ENCODE measurements around the gene FPGS. TPM values are rescaled to one million over a fixed set of nuclear protein-coding genes. Genes with fewer than 3 reads are reported as not detected.

Gene FPGS
- total and polyA plus RNA-seq, 4 donors = 42.5 to 115 (median 93.6) TPM

DNA sequence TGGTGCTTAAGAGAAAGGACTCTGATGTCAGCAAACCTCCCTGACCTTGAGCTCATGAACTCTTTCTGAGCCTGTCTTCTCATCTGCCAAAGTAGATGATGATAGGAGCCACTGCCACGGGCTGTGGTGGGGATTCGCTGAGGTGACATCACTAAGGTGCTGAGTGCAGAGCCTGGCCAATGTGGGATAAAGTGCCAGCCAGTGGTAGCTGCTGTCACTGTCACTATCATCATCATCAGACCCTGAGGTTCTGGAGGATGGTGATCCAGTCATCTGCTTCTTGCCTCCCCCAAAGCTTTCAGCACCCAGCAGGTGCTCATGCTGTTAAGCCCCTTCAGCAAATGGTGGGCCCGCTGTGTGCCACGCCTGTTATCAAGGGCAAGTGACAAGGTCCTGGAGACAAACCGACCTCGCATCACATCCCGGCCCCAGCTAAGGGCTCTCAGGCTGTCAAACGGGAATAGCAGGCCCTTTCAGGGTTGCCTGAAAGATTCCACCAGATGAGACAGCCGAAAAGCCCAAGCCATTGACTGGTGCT, 6.4 kb downstream of the FPGS start:
- no peak overlapping the region for H3K27ac ChIP-seq (ENCODE audit: low read depth in 1 of 2, low read length in 1 of 2)
- no peak for ATAC-seq (ENCODE audit: insufficient read depth, low FRiP score)
- no peaks in the 10 kb centered on the region for H3K27me3 ChIP-seq (ENCODE audit: control insufficient read depth in 3 of 3, insufficient read depth in 3 of 3, low read length in 2 of 3)
- no peak overlapping the region for H3K9ac ChIP-seq (ENCODE audit: insufficient read depth in 1 of 2, low read length in 2 of 2)
- peaks cover 9 to 62% (median 27%) of the 10 kb centered on the region in 4 donors for H3K36me3 ChIP-seq (ENCODE audit: control insufficient read depth in 4 of 4, insufficient read depth in 4 of 4, low read length in 4 of 4)
- no peaks in the 10 kb centered on the region for H3K9me3 ChIP-seq (ENCODE audit: control insufficient read depth in 4 of 4, insufficient read depth in 3 of 4, low read length in 3 of 4)
- peaks cover 0 to 7% (median 4%) of the 10 kb centered on the region in 5 donors for H3K4me1 ChIP-seq (ENCODE audit: control insufficient read depth in 5 of 5, insufficient read depth in 5 of 5, low read length in 5 of 5)
- WGBS, 2 donors = 81 to 87% methylated on average over 9 of the region's 9 CpGs
- no peak overlapping the region for H3K4me3 ChIP-seq
- DNase-seq = no peak
- TF ChIP-seq, protein P1, sequence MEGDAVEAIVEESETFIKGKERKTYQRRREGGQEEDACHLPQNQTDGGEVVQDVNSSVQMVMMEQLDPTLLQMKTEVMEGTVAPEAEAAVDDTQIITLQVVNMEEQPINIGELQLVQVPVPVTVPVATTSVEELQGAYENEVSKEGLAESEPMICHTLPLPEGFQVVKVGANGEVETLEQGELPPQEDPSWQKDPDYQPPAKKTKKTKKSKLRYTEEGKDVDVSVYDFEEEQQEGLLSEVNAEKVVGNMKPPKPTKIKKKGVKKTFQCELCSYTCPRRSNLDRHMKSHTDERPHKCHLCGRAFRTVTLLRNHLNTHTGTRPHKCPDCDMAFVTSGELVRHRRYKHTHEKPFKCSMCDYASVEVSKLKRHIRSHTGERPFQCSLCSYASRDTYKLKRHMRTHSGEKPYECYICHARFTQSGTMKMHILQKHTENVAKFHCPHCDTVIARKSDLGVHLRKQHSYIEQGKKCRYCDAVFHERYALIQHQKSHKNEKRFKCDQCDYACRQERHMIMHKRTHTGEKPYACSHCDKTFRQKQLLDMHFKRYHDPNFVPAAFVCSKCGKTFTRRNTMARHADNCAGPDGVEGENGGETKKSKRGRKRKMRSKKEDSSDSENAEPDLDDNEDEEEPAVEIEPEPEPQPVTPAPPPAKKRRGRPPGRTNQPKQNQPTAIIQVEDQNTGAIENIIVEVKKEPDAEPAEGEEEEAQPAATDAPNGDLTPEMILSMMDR (IDR thresholded peaks at IDR 0.05; ENCODE audit: control extremely low read depth, extremely low read depth) = no peak

DNA sequence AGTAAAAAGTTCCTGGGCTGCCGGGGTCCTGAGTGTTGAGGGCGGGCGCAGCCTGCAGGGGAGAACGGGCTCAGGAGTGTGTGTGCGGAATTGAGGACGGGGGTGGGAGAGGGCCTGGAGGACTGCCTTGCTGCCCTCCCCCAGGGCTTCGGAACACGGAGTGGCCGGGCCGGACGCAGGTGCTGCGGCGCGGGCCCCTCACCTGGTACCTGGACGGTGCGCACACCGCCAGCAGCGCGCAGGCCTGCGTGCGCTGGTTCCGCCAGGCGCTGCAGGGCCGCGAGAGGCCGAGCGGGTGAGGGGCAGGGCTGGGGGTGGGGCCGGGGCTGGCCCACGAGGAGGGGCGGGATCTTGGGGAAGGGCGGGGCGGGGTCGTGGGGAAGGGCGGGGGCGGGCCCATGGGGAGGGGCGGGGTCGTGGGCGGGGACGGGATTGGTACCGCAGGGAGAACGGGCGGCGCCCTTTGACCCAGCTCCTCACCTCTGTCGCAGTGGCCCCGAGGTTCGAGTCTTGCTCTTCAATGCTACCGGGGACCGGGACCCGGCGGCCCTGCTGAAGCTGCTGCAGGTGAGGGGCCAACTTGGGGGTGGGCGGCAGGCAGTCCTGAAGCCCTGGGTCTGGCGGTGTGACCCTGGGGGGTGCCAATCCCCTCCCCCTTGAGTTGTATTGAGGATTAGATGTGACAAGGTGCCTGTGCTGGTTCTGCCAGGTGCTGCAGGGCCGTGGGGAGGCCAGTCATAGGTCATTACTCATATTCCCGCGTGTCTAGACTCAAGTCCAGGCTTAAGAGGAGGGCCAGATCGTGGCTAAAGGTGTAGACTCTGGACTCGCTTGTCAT, 7.1 kb downstream of the FPGS start:
- H3K4me3 ChIP-seq = no peak overlapping the region
- WGBS, 2 donors = 53 to 63% methylated on average over 38 to 56 of the region's 57 CpGs
- ATAC-seq (ENCODE audit: insufficient read depth, low FRiP score) (no peak), DNase-seq (peak; percentile 46 to 68 (median 53))
- H3K27me3 ChIP-seq (ENCODE audit: control insufficient read depth in 3 of 3, insufficient read depth in 3 of 3, low read length in 2 of 3) = no peaks in the 10 kb centered on the region
- no peaks in the 10 kb centered on the region for H3K9me3 ChIP-seq (ENCODE audit: control insufficient read depth in 4 of 4, insufficient read depth in 3 of 4, low read length in 3 of 4)
- peaks cover 0 to 5% (median 0%) of the 10 kb centered on the region in 5 donors for H3K4me1 ChIP-seq (ENCODE audit: control insufficient read depth in 5 of 5, insufficient read depth in 5 of 5, low read length in 5 of 5)
- TF ChIP-seq, protein P1 (IDR thresholded peaks at IDR 0.05; ENCODE audit: control extremely low read depth, extremely low read depth) = no peak
- peaks cover 9 to 60% (median 29%) of the 10 kb centered on the region in 4 donors for H3K36me3 ChIP-seq (ENCODE audit: control insufficient read depth in 4 of 4, insufficient read depth in 4 of 4, low read length in 4 of 4)
- no peak overlapping the region for H3K9ac ChIP-seq (ENCODE audit: insufficient read depth in 1 of 2, low read length in 2 of 2)
- H3K27ac ChIP-seq (ENCODE audit: low read depth in 1 of 2, low read length in 1 of 2) = no peak overlapping the region

DNA sequence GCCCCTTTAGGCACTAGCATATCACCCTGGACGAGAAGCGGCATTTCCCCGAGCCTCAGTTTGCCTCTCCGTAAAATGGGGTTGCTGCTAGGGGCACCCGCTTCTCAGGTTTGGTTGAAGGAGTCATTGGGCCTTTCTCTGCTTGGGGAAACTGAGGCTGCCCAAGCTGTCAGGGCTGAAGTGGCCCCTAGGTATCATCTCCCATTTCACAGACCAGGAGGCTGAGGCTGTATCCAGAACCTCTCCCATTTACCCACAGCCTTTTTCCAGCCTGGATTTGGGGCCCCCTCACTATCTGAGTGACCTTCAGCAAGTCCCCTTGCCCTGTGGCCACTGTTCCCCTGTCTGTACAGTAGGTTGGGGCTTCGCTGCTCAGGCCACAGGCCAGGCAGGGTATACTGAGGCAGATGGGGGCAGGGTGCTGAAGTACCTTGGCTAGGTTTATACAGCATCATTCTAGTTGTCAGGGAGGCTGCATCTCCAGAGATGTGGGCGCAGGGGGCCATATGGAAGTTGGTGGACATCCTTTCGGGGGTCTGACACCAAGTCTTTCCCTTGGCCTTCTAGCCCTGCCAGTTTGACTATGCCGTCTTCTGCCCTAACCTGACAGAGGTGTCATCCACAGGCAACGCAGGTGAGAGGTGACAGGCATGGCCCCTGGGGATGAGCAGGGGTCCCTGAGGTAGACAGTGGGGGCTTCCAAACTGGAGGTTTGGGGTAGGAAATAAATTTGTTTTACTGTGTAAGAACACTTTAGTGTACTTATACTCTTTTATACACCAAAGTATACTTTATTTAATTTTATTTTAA, 7.9 kb downstream of the FPGS start:
- Histone ChIP-seq H3K27ac (ENCODE audit: low read depth in 1 of 2, low read length in 1 of 2) (no peak overlapping the region), H3K9ac (ENCODE audit: insufficient read depth in 1 of 2, low read length in 2 of 2) (no peak overlapping the region), H3K4me3 (no peak overlapping the region), H3K9me3 (ENCODE audit: control insufficient read depth in 4 of 4, insufficient read depth in 3 of 4, low read length in 3 of 4) (no peaks in the 10 kb centered on the region), H3K4me1 (ENCODE audit: control insufficient read depth in 5 of 5, insufficient read depth in 5 of 5, low read length in 5 of 5) (peaks cover 0 to 5% (median 0%) of the 10 kb centered on the region in 5 donors), H3K27me3 (ENCODE audit: control insufficient read depth in 3 of 3, insufficient read depth in 3 of 3, low read length in 2 of 3) (no peaks in the 10 kb centered on the region), H3K36me3 (ENCODE audit: control insufficient read depth in 4 of 4, insufficient read depth in 4 of 4, low read length in 4 of 4) (peaks cover 9 to 69% (median 32%) of the 10 kb centered on the region in 4 donors)
- 95% methylated on average over 10 of the region's 10 CpGs for WGBS, 2 donors
- ATAC-seq (ENCODE audit: insufficient read depth, low FRiP score) (no peak), DNase-seq (no peak)
- TF ChIP-seq, protein P1 (IDR thresholded peaks at IDR 0.05; ENCODE audit: control extremely low read depth, extremely low read depth) = no peak

Measured in lung (tissue), 12 donors.